IMR-90 (cell line): ENCODE results near the gene ACTR5. TPM values are rescaled to one million over a fixed set of nuclear protein-coding genes. Genes with fewer than 3 reads are reported as not detected.

Experiments used
- CEBPB ChIP-seq: IDR thresholded peaks from 2 replicates; pipeline ENCODE4 v1.6.1; 2012; ENCODE audit warnings: low read depth, low read length, improper control_type of control experiment
- CTCF ChIP-seq: conservative IDR thresholded peaks from 2 replicates; pipeline ENCODE4 v1.5.1; 2012; ENCODE audit warnings: mild to moderate bottlenecking, low read depth, low read length, improper control_type of control experiment
- RCOR1 ChIP-seq: IDR thresholded peaks from 2 replicates; pipeline ENCODE4 v1.6.1; 2012; ENCODE audit warnings: mild to moderate bottlenecking, low read length, improper control_type of control experiment; ENCODE audit not compliant: insufficient replicate concordance
- RFX5 ChIP-seq: IDR thresholded peaks from 2 replicates; pipeline ENCODE4 v1.8.0; 2012; ENCODE audit warnings: low read depth, mild to moderate bottlenecking, low read length, moderate library complexity
- SMC3 ChIP-seq: fragments of 150-350 bp; IDR thresholded peaks from 2 replicates; pipeline ENCODE4 v1.6.1; 2016; ENCODE audit warnings: low read depth, mild to moderate bottlenecking, antibody characterized with exemption, low read length, moderate library complexity
- polyA plus RNA-seq, 3 experiments: library from polyadenylated mRNA; depleted of rRNA; stranded (reverse); fragments of >200 nt; gene quantifications; 2 replicates each; pipeline ENCODE4 v1.2.3, GENCODE V29; 2012; ENCODE audit warnings: low replicate concordance in 1 of 3
- total RNA-seq: library from RNA; depleted of rRNA; stranded (reverse); fragments of >200 nt; gene quantifications from 2 replicates; pipeline ENCODE4 v1.2.3, GENCODE V29; 2012

ACTR5 gene
- total and polyA plus RNA-seq, 2 of the 4 experiments (the other 2 are of a cell fraction): 5.9 to 6.6 TPM

DNA sequence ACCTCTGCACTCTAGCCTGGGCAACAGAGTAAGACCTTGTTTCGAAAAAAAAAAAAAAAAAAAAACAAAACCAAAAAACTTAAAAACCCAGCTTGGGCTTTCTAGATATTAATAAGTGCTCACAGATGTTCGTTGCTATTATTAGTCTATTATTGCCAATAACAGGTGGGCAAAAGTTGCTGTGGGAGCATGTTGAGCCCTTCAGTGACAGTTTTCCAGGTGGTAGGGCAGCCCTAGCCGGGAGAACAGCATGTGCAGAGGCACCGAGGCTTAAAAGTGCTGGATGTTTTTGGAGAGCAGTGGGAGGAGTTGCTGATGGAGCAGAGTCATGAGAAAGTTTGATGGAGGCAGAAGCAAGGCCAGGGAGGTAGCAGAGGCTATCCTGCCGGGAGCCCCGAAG is 61.7 kb downstream of the ACTR5 start (continued):
- TF ChIP-seq CTCF: no peak
- no peak for TF ChIP-seq RFX5
- TF ChIP-seq RCOR1: no peak
- no peak for TF ChIP-seq CEBPB
- TF ChIP-seq SMC3: no peak
